Measurements from ENCODE around the gene CLUH.
"Not testable (repeated sequence)": the region's sequence is repeated elsewhere in the genome, so short reads cannot be mapped to it uniquely, and the experiment has no call there.

The CLUH gene

DNA sequence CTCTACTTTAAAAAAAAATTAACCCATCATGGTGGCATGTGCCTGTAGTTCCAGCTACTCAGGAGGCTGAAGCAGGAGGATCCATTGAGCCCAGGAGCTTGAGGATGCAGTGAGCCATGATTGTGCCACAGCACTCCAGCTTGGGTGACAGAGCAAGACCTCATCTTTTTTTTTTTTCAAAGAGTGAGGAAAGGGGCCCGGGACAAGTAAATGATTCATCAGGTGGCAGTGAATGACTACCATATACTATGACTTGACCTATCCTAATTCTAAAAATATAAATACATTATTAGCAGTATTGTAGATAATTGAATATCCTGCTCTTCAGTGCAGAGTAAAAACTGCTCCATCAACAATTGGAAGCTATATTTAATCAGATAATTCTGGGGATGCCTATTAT, 55.3 kb downstream of the CLUH start:
- no peak overlapping the region for H3K9ac ChIP-seq (ENCODE audit: low read depth in 1 of 2, low read length in 2 of 2)
- no peaks in the 10 kb centered on the region for H3K4me1 ChIP-seq (ENCODE audit: control insufficient read depth in 1 of 2, insufficient read depth in 2 of 2, low read length in 2 of 2)
- no peak overlapping the region for H3K27ac ChIP-seq (ENCODE audit: low read depth, low read length)
- peaks cover 0 to 10% of the 10 kb centered on the region in 2 donors for H3K36me3 ChIP-seq (ENCODE audit: control insufficient read depth in 1 of 2, insufficient read depth in 2 of 2, low read length in 2 of 2)
- H3K9me3 ChIP-seq (ENCODE audit: control insufficient read depth in 1 of 2, low read length in 2 of 2) = no peaks in the 10 kb centered on the region
- H3K4me3 ChIP-seq (ENCODE audit: low read depth in 1 of 2, low read length in 2 of 2) = no peak overlapping the region
- H3K27me3 ChIP-seq (ENCODE audit: control insufficient read depth in 1 of 2, insufficient read depth in 2 of 2, low read length in 2 of 2) = no peaks in the 10 kb centered on the region

DNA sequence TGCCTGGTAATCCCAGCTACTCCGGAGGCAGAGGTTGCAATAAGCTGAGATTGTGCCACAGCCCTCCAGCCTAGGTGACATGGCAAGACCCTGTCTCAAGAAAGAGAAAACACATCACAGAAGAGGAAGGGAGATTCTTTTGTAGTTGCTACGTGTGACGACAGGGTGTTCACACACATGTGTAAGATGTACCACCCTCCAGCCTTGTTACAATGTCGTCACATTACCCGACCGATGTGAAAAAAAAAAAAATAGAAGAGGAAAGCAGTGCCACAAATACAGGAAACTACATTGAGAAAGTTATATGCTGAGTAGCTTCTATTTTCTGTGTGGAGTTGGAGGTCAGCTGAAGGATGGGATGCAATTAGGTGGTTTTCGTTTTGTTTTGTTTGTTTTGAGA, 56.0 kb downstream of the CLUH start:
- Histone ChIP-seq H3K27ac (ENCODE audit: low read depth, low read length) (no peak overlapping the region), H3K9ac (ENCODE audit: low read depth in 1 of 2, low read length in 2 of 2) (no peak overlapping the region)

DNA sequence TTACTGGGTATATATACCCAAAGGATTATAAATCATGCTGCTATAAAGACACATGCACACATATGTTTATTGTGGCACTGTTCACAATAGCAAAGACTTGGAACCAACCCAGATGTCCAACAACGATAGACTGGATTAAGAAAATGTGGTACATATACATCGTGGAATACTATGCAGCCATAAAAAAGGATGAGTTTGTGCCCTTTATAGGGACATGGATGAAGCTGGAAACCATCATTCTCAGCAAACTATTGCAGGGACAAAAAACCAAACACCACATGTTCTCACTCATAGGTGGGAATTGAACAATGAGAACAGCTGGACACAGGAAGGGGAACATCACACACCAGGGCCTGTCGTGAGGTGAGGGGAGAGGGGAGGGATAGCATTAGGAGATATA, 58.7 kb downstream of the CLUH start:
- not testable (repeated sequence) for H3K4me3 ChIP-seq (ENCODE audit: low read depth in 1 of 2, low read length in 2 of 2); H3K9me3 ChIP-seq (ENCODE audit: control insufficient read depth in 1 of 2, low read length in 2 of 2); H3K9ac ChIP-seq (ENCODE audit: low read depth in 1 of 2, low read length in 2 of 2); H3K36me3 ChIP-seq (ENCODE audit: control insufficient read depth in 1 of 2, insufficient read depth in 2 of 2, low read length in 2 of 2); H3K27me3 ChIP-seq (ENCODE audit: control insufficient read depth in 1 of 2, insufficient read depth in 2 of 2, low read length in 2 of 2); H3K27ac ChIP-seq (ENCODE audit: low read depth, low read length); H3K4me1 ChIP-seq (ENCODE audit: control insufficient read depth in 1 of 2, insufficient read depth in 2 of 2, low read length in 2 of 2)

More for the DNA sequence above, 56.0 kb downstream of the CLUH start:
- H3K36me3 ChIP-seq (ENCODE audit: control insufficient read depth in 1 of 2, insufficient read depth in 2 of 2, low read length in 2 of 2) = peaks cover 0 to 10% of the 10 kb centered on the region in 2 donors
- H3K4me1 ChIP-seq (ENCODE audit: control insufficient read depth in 1 of 2, insufficient read depth in 2 of 2, low read length in 2 of 2) = no peaks in the 10 kb centered on the region
- no peaks in the 10 kb centered on the region for H3K27me3 ChIP-seq (ENCODE audit: control insufficient read depth in 1 of 2, insufficient read depth in 2 of 2, low read length in 2 of 2)
- no peak overlapping the region for H3K4me3 ChIP-seq (ENCODE audit: low read depth in 1 of 2, low read length in 2 of 2)
- H3K9me3 ChIP-seq (ENCODE audit: control insufficient read depth in 1 of 2, low read length in 2 of 2) = no peaks in the 10 kb centered on the region

DNA sequence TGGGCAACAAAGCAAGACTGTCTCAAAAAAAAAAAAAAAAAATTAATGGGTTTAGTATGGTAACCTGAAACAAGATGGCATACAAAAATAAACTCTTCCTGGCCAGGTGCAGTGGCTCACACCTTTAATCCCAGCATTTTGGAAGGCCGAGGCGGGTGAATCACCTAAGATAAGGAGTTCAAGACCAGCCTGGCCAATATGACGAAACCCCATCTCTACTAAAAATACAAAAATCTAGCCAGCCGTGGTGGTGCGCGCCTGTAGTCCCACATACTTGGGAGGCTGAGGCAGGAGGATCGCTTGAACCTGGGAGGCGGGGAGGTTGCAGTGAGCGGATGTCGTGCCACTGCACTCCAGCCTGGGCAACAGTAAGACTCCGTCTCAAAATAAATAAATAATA, 62.4 kb downstream of the CLUH start:
- H3K9me3 ChIP-seq (ENCODE audit: control insufficient read depth in 1 of 2, low read length in 2 of 2) = no peaks in the 10 kb centered on the region
- H3K9ac ChIP-seq (ENCODE audit: low read depth in 1 of 2, low read length in 2 of 2) = no peak overlapping the region
- H3K4me3 ChIP-seq (ENCODE audit: low read depth in 1 of 2, low read length in 2 of 2) = no peak overlapping the region
- peaks cover 0 to 3% of the 10 kb centered on the region in 2 donors for H3K36me3 ChIP-seq (ENCODE audit: control insufficient read depth in 1 of 2, insufficient read depth in 2 of 2, low read length in 2 of 2)
- no peaks in the 10 kb centered on the region for H3K4me1 ChIP-seq (ENCODE audit: control insufficient read depth in 1 of 2, insufficient read depth in 2 of 2, low read length in 2 of 2)
- H3K27ac ChIP-seq (ENCODE audit: low read depth, low read length) = no peak overlapping the region
- H3K27me3 ChIP-seq (ENCODE audit: control insufficient read depth in 1 of 2, insufficient read depth in 2 of 2, low read length in 2 of 2) = no peaks in the 10 kb centered on the region

DNA sequence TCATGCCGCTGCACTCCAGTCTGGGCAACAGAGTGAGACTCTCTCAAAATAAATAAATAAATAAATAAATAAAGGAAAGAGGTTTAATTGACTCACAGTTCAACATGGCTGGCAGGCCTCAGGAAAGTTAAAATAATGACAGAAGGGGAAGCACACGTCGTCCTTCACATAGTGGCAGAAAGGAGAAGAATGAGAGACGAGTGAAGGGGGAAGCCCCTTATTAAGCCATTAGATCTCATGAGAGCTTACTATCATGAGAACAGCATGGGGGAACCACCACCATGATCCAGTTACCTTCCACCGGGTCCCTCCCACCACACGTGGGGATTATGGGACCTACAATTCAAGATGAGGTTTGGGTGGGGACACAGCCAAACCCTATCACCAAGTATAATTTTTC, 63.6 kb downstream of the CLUH start:
- Histone ChIP-seq H3K4me3 (ENCODE audit: low read depth in 1 of 2, low read length in 2 of 2) (no peak overlapping the region), H3K9me3 (ENCODE audit: control insufficient read depth in 1 of 2, low read length in 2 of 2) (no peaks in the 10 kb centered on the region), H3K36me3 (ENCODE audit: control insufficient read depth in 1 of 2, insufficient read depth in 2 of 2, low read length in 2 of 2) (peaks cover 0 to 8% of the 10 kb centered on the region in 2 donors), H3K27me3 (ENCODE audit: control insufficient read depth in 1 of 2, insufficient read depth in 2 of 2, low read length in 2 of 2) (no peaks in the 10 kb centered on the region), H3K4me1 (ENCODE audit: control insufficient read depth in 1 of 2, insufficient read depth in 2 of 2, low read length in 2 of 2) (no peaks in the 10 kb centered on the region), H3K27ac (ENCODE audit: low read depth, low read length) (no peak overlapping the region), H3K9ac (ENCODE audit: low read depth in 1 of 2, low read length in 2 of 2) (no peak overlapping the region)

DNA sequence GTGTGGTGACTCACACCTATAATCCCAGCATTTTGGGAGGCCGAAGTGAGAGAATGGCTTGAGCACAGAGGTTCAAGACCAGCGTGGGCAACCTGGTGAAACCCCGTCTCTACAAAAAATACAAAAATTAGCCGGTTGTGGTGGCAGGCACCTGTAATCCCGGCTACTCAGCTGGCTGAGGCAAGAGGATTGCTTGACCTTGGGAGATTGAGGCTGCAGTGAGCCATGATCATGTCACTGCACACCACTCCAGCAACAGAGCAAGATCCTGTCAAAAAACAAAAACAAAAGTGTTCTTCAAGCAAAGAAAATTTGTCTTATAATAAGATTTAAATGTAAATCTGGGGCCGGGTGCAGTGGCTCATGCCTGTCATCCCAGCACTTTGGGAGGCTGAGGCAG, 66.6 kb downstream of the CLUH start:
- peaks cover 4 to 23% of the 10 kb centered on the region in 2 donors for H3K36me3 ChIP-seq (ENCODE audit: control insufficient read depth in 1 of 2, insufficient read depth in 2 of 2, low read length in 2 of 2)
- H3K27me3 ChIP-seq (ENCODE audit: control insufficient read depth in 1 of 2, insufficient read depth in 2 of 2, low read length in 2 of 2) = no peaks in the 10 kb centered on the region

More for the DNA sequence above, 66.6 kb downstream of the CLUH start:
- H3K4me3 ChIP-seq (ENCODE audit: low read depth in 1 of 2, low read length in 2 of 2) = no peak overlapping the region
- H3K27ac ChIP-seq (ENCODE audit: low read depth, low read length) = no peak overlapping the region
- H3K9ac ChIP-seq (ENCODE audit: low read depth in 1 of 2, low read length in 2 of 2) = no peak overlapping the region
- H3K4me1 ChIP-seq (ENCODE audit: control insufficient read depth in 1 of 2, insufficient read depth in 2 of 2, low read length in 2 of 2) = no peaks in the 10 kb centered on the region
- H3K9me3 ChIP-seq (ENCODE audit: control insufficient read depth in 1 of 2, low read length in 2 of 2) = no peaks in the 10 kb centered on the region
